HG02798 (cell line): ENCODE results near the gene NFE2L3.
A peak's percentile ranks its signal among the peaks of the same experiment; 100 is the strongest.
"Not testable (repeated sequence)": the region's sequence is repeated elsewhere in the genome, so short reads cannot be mapped to it uniquely, and the experiment has no call there.

Experiments
- ATAC-seq: cut with Tn5 transposase; IDR thresholded peaks from one replicate; pipeline ENCODE4 v1.9.1; 2021; ENCODE audit warnings: mild to moderate bottlenecking; ENCODE audit not compliant: unreplicated experiment, poor library complexity

The NFE2L3 gene

GRCh38 chr7:26183545-26184280 is 31.7 kb downstream of the NFE2L3 start:
- ATAC-seq = no peak

- not testable (repeated sequence) for ATAC-seq
These were observed 32.5 kb downstream of the NFE2L3 start for GRCh38 chr7:26184281-26185101.

- ATAC-seq = peak; percentile 45
These were observed 33.3 kb downstream of the NFE2L3 start for GRCh38 chr7:26185131-26185843.

- ATAC-seq = no peak
These were observed 33.8 kb downstream of the NFE2L3 start for GRCh38 chr7:26185844-26186180.

GRCh38 chr7:26186364-26187311 is 34.6 kb downstream of the NFE2L3 start:
- no peak for ATAC-seq

GRCh38 chr7:26187380-26188205 is 35.6 kb downstream of the NFE2L3 start:
- no peak for ATAC-seq

- ATAC-seq = no peak
These were observed 36.4 kb downstream of the NFE2L3 start for GRCh38 chr7:26188206-26188956.

- ATAC-seq = no peak
These were observed 37.1 kb downstream of the NFE2L3 start for GRCh38 chr7:26188957-26189541.

- ATAC-seq = no peak
These were observed 37.7 kb downstream of the NFE2L3 start for GRCh38 chr7:26189697-26190096.

GRCh38 chr7:26190417-26190869 is 38.4 kb downstream of the NFE2L3 start:
- no peak for ATAC-seq

- no peak for ATAC-seq
These were observed 39.4 kb downstream of the NFE2L3 start for GRCh38 chr7:26191233-26191973.

GRCh38 chr7:26191974-26192479 is 40.0 kb downstream of the NFE2L3 start:
- ATAC-seq = no peak

- no peak for ATAC-seq
These were observed 40.6 kb downstream of the NFE2L3 start for GRCh38 chr7:26192485-26193087.

GRCh38 chr7:26193432-26194207 is 41.6 kb downstream of the NFE2L3 start:
- no peak for ATAC-seq

GRCh38 chr7:26194764-26195163 is 42.8 kb downstream of the NFE2L3 start:
- ATAC-seq = not testable (repeated sequence)

GRCh38 chr7:26195182-26195581 is 43.2 kb downstream of the NFE2L3 start:
- ATAC-seq = no peak
